Peyer's patch (tissue), 4 donors: ENCODE results near the gene MREG. TPM values are rescaled to one million over a fixed set of nuclear protein-coding genes. Genes with fewer than 3 reads are reported as not detected.

Source experiments
- DNase-seq, 3 donors: peaks; one replicate each; pipeline ENCODE4 v3.0.0-alpha.2; 2017 to 2019
- H3K27ac ChIP-seq, 4 donors: fragments of 200-600 bp; sonication (generic); one replicate each; pipeline ENCODE4 v1.5.1; 2016 to 2019
- H3K27me3 ChIP-seq, 2 donors: fragments of 200-600 bp; sonication (generic); one replicate each; pipeline ENCODE4 v1.5.1; 2019
- H3K36me3 ChIP-seq, 3 donors: fragments of 200-600 bp; sonication (generic); one replicate each; pipeline ENCODE4 v1.5.1; 2016 to 2019
- H3K4me1 ChIP-seq, 4 donors: fragments of 200-600 bp; sonication (generic); one replicate each; pipeline ENCODE4 v1.5.1; 2016 to 2019
- H3K4me3 ChIP-seq, 4 donors: fragments of 200-600 bp; sonication (generic); 1 replicate in 3 of 4; 2 replicates in 1 of 4; pipeline ENCODE4 v1.5.1; 2016 to 2019; ENCODE audit warnings: mild to moderate bottlenecking in 1 of 4
- H3K9me3 ChIP-seq, 4 donors: fragments of 200-600 bp; sonication (generic); one replicate each; pipeline ENCODE4 v1.5.1; 2016 to 2019; ENCODE audit warnings: mild to moderate bottlenecking in 1 of 4
- POLR2A ChIP-seq, 2 donors: fragments of 450-650 bp; IDR thresholded peaks; one replicate each; pipeline ENCODE4 v1.5.1; 2017; ENCODE audit warnings: antibody characterized with exemption in 2 of 2, mild to moderate bottlenecking in 2 of 2, moderate library complexity in 2 of 2
- total RNA-seq, 4 donors: library from RNA; depleted of rRNA; stranded (reverse); fragments of >200 nt; gene quantifications; one replicate each; pipeline ENCODE4 v1.1.0, GENCODE V29; 2016
- TF ChIP-seq, protein P1 (sequence below), 6 experiments: fragments of 450-650 bp in 4 of 6; fragments of 200-600 bp in 2 of 6; sonication (generic) in 1 of 6; IDR thresholded peaks; one replicate each; pipeline ENCODE4 v1.5.1; 2017 to 2019; ENCODE audit warnings: antibody characterized with exemption in 6 of 6, mild to moderate bottlenecking in 3 of 6, moderate library complexity in 1 of 6

Gene MREG
- total RNA-seq, 4 donors from 2014 or later, result 6.2 to 10.7 (median 7.2) TPM

DNA sequence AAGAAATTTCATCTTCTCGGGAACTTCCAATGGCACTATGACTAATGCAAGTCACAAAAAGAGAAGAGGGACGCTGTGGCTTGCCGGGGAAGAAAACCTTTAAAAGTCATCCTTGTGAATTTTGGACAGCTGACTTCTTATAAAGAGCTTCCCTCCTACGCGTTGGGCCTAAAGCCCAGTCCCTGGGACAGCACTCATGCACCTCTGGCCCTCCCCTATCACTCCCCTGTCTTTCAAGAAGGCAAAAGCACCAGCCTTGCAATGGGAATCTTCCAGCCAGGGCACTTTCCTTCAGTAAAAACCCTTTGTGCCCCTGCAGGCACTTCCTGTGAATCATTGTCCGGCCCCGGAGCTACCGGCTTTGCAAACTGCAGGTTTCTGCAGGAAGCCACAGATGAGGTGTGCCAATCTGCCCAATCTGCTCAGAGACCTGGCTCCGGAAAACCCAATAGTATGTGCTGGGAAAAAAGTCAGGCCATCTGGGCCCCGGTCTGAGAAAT is 7.1 kb downstream of the MREG start:
- Histone ChIP-seq H3K27me3 (no peaks in the 10 kb centered on the region), H3K4me3 (no peak overlapping the region), H3K4me1 (no peaks in the 10 kb centered on the region), H3K9me3 (no peaks in the 10 kb centered on the region), H3K27ac (no peak overlapping the region), H3K36me3 (no peaks in the 10 kb centered on the region)
- peak in 1 of 3 donors; percentile 38 for DNase-seq
- TF ChIP-seq, protein P1, sequence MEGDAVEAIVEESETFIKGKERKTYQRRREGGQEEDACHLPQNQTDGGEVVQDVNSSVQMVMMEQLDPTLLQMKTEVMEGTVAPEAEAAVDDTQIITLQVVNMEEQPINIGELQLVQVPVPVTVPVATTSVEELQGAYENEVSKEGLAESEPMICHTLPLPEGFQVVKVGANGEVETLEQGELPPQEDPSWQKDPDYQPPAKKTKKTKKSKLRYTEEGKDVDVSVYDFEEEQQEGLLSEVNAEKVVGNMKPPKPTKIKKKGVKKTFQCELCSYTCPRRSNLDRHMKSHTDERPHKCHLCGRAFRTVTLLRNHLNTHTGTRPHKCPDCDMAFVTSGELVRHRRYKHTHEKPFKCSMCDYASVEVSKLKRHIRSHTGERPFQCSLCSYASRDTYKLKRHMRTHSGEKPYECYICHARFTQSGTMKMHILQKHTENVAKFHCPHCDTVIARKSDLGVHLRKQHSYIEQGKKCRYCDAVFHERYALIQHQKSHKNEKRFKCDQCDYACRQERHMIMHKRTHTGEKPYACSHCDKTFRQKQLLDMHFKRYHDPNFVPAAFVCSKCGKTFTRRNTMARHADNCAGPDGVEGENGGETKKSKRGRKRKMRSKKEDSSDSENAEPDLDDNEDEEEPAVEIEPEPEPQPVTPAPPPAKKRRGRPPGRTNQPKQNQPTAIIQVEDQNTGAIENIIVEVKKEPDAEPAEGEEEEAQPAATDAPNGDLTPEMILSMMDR (IDR thresholded peaks at IDR 0.05), result no peak
- TF ChIP-seq POLR2A (IDR thresholded peaks at IDR 0.05), result no peak

DNA sequence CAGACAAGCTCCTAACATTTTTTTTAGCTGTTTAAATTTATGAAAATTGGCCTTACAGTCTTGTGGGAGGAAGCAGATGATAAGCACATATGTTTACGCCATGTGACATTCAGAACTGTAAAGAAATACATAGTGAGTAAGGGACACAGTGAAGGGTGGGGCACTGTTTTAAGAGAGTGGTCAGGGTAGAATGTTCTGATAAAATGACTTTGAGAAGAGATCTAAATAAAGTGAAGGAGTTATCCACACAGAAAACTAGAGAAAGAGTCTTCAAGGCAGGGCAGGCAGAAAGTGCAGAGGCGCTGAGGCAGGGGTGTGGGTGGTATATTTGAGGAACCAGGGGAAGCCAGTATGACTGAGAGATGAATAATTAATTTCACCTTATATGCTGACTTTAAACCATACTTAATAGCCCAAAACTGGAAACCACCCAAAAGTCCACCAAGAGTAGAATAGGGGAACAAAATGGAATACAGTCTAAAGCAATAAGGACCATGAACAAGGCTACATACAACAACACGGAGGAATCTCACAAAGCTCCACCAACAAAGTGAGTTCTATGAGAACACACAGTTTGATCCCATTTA is 8.6 kb downstream of the MREG start:
- Histone ChIP-seq H3K27ac (no peak overlapping the region), H3K9me3 (no peaks in the 10 kb centered on the region), H3K36me3 (no peaks in the 10 kb centered on the region), H3K4me1 (no peaks in the 10 kb centered on the region), H3K27me3 (no peaks in the 10 kb centered on the region), H3K4me3 (no peak overlapping the region)
- TF ChIP-seq, protein P1 (IDR thresholded peaks at IDR 0.05), result no peak
- TF ChIP-seq POLR2A (IDR thresholded peaks at IDR 0.05), result no peak
- DNase-seq, result no peak

DNA sequence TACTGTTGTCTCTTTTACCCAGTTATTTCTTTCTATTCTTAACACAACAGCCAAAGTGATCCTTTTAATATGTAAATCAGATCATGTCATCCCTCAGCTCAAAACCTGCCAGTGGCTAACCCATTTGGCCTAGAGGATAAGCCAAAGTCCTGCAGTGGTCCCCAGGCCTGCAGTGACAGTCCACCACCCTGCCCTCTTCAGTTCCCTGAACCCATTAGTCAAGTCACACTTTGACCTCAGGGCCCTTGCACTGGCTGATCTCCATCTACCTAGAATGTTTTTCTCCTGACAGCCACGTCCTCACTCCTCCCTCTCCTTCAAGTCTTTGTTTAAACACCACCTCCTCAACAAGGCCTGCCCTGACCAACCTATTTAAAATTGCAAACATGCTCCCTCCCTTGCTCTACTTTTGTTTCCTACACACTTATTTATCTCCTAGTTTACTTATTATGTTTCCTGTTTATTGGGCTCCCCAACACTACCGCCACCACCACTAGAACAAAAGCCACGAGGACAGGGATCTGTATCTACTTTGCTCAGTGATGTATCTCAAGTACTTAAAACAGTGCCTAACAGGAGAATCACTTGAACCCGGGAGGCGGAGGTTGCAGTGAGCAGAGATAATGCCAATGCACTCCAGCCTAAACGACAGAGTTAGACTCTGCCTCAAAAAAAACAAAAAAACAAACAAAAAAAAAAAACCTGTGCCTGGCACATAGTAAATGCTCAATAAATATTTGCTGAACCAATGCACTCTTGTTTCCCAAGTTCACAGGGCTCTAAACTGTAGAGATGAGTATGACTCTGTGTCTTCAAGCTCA is 9.3 kb downstream of the MREG start:
- H3K27me3 ChIP-seq, result no peaks in the 10 kb centered on the region
- no peaks in the 10 kb centered on the region for H3K4me1 ChIP-seq
- H3K36me3 ChIP-seq, result no peaks in the 10 kb centered on the region
- no peak overlapping the region for H3K27ac ChIP-seq
- TF ChIP-seq POLR2A (IDR thresholded peaks at IDR 0.05), result no peak
- TF ChIP-seq, protein P1 (IDR thresholded peaks at IDR 0.05), result no peak
- no peak overlapping the region for H3K4me3 ChIP-seq
- no peak for DNase-seq
- no peaks in the 10 kb centered on the region for H3K9me3 ChIP-seq

DNA sequence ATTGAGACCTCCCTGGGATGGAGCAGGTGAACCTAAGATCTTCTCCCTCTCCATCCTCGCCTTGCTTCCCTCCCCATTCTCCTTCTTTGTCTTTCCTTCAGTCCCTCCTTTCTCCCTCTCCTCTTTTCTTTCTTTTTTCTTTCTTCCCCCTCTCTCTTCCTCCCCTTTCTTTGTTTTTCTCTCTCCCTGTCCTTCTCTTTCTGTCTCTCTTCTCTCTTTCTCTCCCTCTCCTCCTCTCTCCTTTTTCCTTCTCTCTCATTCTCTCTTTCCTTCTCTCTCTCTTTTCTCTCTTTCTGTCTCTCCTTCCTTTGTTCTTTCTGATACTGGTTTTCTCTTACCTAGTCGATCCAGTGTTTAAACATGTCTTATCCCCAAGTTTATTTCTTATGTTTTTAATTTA is 10.7 kb downstream of the MREG start:
- no peak for DNase-seq
- H3K36me3 ChIP-seq, result no peaks in the 10 kb centered on the region
- H3K4me1 ChIP-seq, result no peaks in the 10 kb centered on the region
- no peaks in the 10 kb centered on the region for H3K9me3 ChIP-seq
- TF ChIP-seq, protein P1 (IDR thresholded peaks at IDR 0.05), result no peak
- TF ChIP-seq POLR2A (IDR thresholded peaks at IDR 0.05), result no peak
- no peak overlapping the region for H3K27ac ChIP-seq
- H3K27me3 ChIP-seq, result no peaks in the 10 kb centered on the region
- no peak overlapping the region for H3K4me3 ChIP-seq

DNA sequence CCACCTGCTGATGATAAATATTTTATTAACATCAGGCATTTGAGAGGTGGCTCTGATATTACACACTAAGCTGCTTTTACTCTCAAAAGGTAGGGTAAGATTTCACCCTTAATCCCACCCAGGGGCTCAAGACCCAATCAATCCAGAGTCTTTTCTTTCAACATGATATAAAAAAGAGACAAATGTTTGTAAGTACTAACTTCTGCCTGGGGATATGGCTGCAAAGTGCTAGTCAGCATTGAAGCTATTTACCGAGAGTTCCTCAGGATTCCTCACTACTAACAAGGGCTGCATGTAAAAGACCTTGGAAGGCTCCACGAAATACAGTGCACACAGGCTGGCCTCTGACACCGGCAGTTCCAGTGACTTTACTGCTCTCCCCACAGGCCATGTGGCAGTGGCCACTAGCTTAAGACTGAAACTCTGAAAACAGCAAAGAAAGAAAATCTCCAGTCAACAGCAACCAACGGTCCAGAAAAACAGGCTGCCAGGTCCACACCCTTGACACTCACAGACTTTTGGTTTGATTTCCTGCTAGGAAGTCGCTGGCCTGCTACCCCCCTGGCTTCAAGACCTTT is 11.2 kb downstream of the MREG start:
- TF ChIP-seq, protein P1 (IDR thresholded peaks at IDR 0.05), result no peak
- TF ChIP-seq POLR2A (IDR thresholded peaks at IDR 0.05), result no peak
- Histone ChIP-seq H3K4me1 (no peaks in the 10 kb centered on the region), H3K9me3 (no peaks in the 10 kb centered on the region), H3K36me3 (no peaks in the 10 kb centered on the region), H3K27ac (no peak overlapping the region), H3K4me3 (no peak overlapping the region), H3K27me3 (no peaks in the 10 kb centered on the region)
- DNase-seq, result no peak
